Natural killer cell (primary cell): ENCODE measurements around the gene FNBP1. TPM values are rescaled to one million over a fixed set of nuclear protein-coding genes. Genes with fewer than 3 reads are reported as not detected.
A peak's percentile ranks its signal among the peaks of the same experiment; 100 is the strongest.

ENCODE experiments used
- ATAC-seq, 3 donors: fragments of 150-1000 bp in 2 of 3; fragments of 200-7000 bp in 1 of 3; cut with Tn5 transposase; 1 replicate in 1 of 3; 2 replicates in 2 of 3; pipeline ENCODE4 v1.10.0; 2021; ENCODE audit warnings: mild to moderate bottlenecking in 2 of 3, moderate library complexity in 2 of 3
- DNase-seq, 2 donors: peaks; one replicate each; pipeline versions ENCODE4 v3.0.0 to v3.0.0-alpha.2; 2013 to 2021; ENCODE audit warnings: mixed read lengths in 1 of 2
- H3K27ac ChIP-seq: one replicate; pipeline ENCODE4 v1.5.1; 2013; ENCODE audit warnings: mild to moderate bottlenecking, low read length
- H3K27me3 ChIP-seq: one replicate; pipeline ENCODE4 v1.6.1; 2013; ENCODE audit warnings: low read length; ENCODE audit not compliant: control insufficient read depth, insufficient read depth
- H3K36me3 ChIP-seq: one replicate; pipeline ENCODE4 v1.6.1; 2013; ENCODE audit warnings: low read length; ENCODE audit not compliant: control insufficient read depth, insufficient read depth
- H3K4me1 ChIP-seq: one replicate; pipeline ENCODE4 v1.6.1; 2013; ENCODE audit warnings: low read length; ENCODE audit not compliant: control insufficient read depth, insufficient read depth
- H3K4me3 ChIP-seq: one replicate; pipeline ENCODE4 v1.5.1; 2013; ENCODE audit warnings: low read length
- H3K9me3 ChIP-seq: one replicate; pipeline ENCODE4 v1.6.1; 2013; ENCODE audit warnings: low read length; ENCODE audit not compliant: control insufficient read depth, insufficient read depth
- H3K27ac Mint-ChIP-seq, 2 donors: one replicate each; pipeline ENCODE4 v1.8.0; 2022; ENCODE audit warnings: mild to moderate bottlenecking in 2 of 2, mixed read lengths in 2 of 2, moderate library complexity in 1 of 2
- H3K27me3 Mint-ChIP-seq, 2 donors: one replicate each; pipeline ENCODE4 v1.8.0; 2022; ENCODE audit warnings: low read depth in 2 of 2, mixed read lengths in 2 of 2
- H3K36me3 Mint-ChIP-seq: one replicate; pipeline ENCODE4 v1.8.0; 2022; ENCODE audit warnings: mixed read lengths
- H3K4me1 Mint-ChIP-seq, 2 donors: one replicate each; pipeline ENCODE4 v1.8.0; 2022; ENCODE audit warnings: mixed read lengths in 2 of 2
- H3K4me3 Mint-ChIP-seq: one replicate; pipeline ENCODE4 v1.8.0; 2022; ENCODE audit warnings: mild to moderate bottlenecking, moderate library complexity, mixed read lengths
- H3K9me3 Mint-ChIP-seq, 2 donors: one replicate each; pipeline ENCODE4 v1.8.0; 2022; ENCODE audit warnings: mixed read lengths in 2 of 2
- WGBS: methylation state at CpG from one replicate; pipeline ENCODE4 v1.1.7; 2013; ENCODE audit warnings: missing lambda C conversion rate; ENCODE audit not compliant: insufficient coverage; 5-methylcytosine and 5-hydroxymethylcytosine counted together
- intact Hi-C: fragments of 100-400 bp; cut with micrococcal nuclease; formaldehyde crosslinking; loops from one replicate; pipeline ENCODE4 v1.14.2; 2022
- total RNA-seq, 4 donors: library from RNA; stranded (reverse); fragments of 120-200 nt in 1 of 4; gene quantifications; one replicate each; pipeline versions ENCODE4 v1.2.3 to v1.2.4, GENCODE V29; 2013 to 2022
- TF ChIP-seq, protein P1 (sequence below): fragments of 200-600 bp; IDR thresholded peaks from one replicate; pipeline ENCODE4 v1.8.0; 2022; ENCODE audit warnings: antibody characterized with exemption

Gene FNBP1
- total RNA-seq, 3 donors from 2014 or later (not counting 1 experiment from before 2014, with no cell fraction given), result 177 to 209 (median 203) TPM

DNA sequence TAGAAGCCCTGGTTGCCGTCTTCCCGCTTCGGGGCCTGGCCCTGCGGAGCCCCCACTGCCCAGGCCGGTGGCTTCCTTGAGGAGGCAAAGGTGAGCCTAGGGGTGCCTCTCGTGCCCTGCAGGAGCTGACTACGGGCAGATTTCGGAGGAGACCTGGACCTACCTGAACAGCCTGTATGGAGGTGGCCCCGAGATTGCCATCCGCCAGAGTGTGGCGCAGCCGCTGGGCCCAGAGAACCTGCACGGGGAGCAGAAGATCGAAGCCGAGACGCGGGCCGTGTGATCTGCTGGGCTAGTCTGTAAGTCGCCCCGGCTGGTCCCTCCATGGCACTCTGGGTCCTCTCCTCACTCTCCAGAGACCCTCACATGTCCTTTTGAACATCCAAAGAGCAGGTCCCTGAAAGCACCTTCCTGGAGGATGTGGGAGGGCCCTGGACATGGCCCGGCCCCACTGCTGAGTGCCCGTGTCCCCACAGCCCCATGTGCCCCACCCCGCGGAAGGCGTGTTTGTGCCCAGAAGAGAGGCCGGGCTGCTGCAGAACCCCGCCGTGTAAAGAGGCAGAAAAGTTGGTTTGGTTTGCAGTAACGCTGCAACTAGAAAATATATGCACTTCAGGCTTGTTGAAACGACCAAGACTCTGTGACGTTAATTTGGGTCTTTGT is 162.9 kb downstream of the FNBP1 start:
- no peaks in the 10 kb centered on the region for H3K27me3 Mint-ChIP-seq
- intact Hi-C loops, result no loop called here
- Histone ChIP-seq H3K4me3 (no peak overlapping the region), H3K27me3 (no peaks in the 10 kb centered on the region), H3K27ac (no peak overlapping the region), H3K36me3 (peaks cover 23% of the 10 kb centered on the region), H3K9me3 (no peaks in the 10 kb centered on the region), H3K4me1 (peaks cover 18% of the 10 kb centered on the region)
- no peaks in the 10 kb centered on the region for H3K9me3 Mint-ChIP-seq
- peaks cover 24 to 29% of the 10 kb centered on the region in 2 donors for H3K4me1 Mint-ChIP-seq
- WGBS, result 94% methylated on average over 31 of the region's 31 CpGs
- DNase-seq (no peak), ATAC-seq (no peak)
- no peak overlapping the region for H3K27ac Mint-ChIP-seq
- TF ChIP-seq, protein P1, sequence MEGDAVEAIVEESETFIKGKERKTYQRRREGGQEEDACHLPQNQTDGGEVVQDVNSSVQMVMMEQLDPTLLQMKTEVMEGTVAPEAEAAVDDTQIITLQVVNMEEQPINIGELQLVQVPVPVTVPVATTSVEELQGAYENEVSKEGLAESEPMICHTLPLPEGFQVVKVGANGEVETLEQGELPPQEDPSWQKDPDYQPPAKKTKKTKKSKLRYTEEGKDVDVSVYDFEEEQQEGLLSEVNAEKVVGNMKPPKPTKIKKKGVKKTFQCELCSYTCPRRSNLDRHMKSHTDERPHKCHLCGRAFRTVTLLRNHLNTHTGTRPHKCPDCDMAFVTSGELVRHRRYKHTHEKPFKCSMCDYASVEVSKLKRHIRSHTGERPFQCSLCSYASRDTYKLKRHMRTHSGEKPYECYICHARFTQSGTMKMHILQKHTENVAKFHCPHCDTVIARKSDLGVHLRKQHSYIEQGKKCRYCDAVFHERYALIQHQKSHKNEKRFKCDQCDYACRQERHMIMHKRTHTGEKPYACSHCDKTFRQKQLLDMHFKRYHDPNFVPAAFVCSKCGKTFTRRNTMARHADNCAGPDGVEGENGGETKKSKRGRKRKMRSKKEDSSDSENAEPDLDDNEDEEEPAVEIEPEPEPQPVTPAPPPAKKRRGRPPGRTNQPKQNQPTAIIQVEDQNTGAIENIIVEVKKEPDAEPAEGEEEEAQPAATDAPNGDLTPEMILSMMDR, result no peak
- H3K36me3 Mint-ChIP-seq, result no peaks in the 10 kb centered on the region
- H3K4me3 Mint-ChIP-seq, result no peak overlapping the region

GRCh38 chr9:129879103-129879699 is 163.8 kb downstream of the FNBP1 start:
- Mint-ChIP-seq H3K4me3 (no peak overlapping the region), H3K4me1 (peaks cover 15 to 20% of the 10 kb centered on the region in 2 donors), H3K27me3 (no peaks in the 10 kb centered on the region), H3K36me3 (no peaks in the 10 kb centered on the region), H3K27ac (no peak overlapping the region), H3K9me3 (no peaks in the 10 kb centered on the region)
- H3K27ac ChIP-seq, result peak overlapping the region; percentile 22
- TF ChIP-seq, protein P1, result no peak
- peaks cover 8% of the 10 kb centered on the region for H3K4me1 ChIP-seq
- intact Hi-C loops, result no loop called here
- peaks cover 32% of the 10 kb centered on the region for H3K36me3 ChIP-seq
- H3K4me3 ChIP-seq, result no peak overlapping the region
- H3K27me3 ChIP-seq, result no peaks in the 10 kb centered on the region
- DNase-seq, result no peak
- no peak for ATAC-seq
- H3K9me3 ChIP-seq, result no peaks in the 10 kb centered on the region
- 64% methylated on average over 17 of the region's 17 CpGs for WGBS

DNA sequence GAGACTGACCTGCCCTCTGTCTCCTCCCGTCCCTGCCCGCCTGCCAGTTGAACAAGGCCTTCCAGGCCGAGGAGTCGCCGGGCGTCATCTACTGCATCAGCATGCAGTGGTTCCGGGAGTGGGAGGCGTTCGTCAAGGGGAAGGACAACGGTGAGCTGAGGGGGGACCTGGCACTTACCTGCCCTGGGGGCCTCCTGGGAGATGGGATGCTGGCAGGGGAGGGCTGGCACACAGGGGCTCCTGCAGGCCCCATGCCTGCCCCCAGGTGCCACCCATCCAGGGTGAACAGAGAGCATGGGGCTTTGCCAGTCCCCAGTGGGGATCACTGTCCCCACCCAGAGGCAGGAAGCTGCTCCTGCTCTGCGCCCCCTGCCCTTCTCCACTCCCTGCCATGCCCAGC is 164.7 kb downstream of the FNBP1 start:
- intact Hi-C loops, result no loop called here
- TF ChIP-seq, protein P1, result no peak
- Mint-ChIP-seq H3K4me1 (peaks cover 10 to 19% of the 10 kb centered on the region in 2 donors), H3K9me3 (no peaks in the 10 kb centered on the region), H3K4me3 (peak overlapping the region; percentile 35), H3K27ac (no peak overlapping the region), H3K27me3 (no peaks in the 10 kb centered on the region), H3K36me3 (no peaks in the 10 kb centered on the region)
- Histone ChIP-seq H3K27me3 (no peaks in the 10 kb centered on the region), H3K4me3 (no peak overlapping the region), H3K27ac (peak overlapping the region; percentile 14), H3K4me1 (no peaks in the 10 kb centered on the region), H3K36me3 (peaks cover 41% of the 10 kb centered on the region), H3K9me3 (no peaks in the 10 kb centered on the region)
- 91% methylated on average over 11 of the region's 11 CpGs for WGBS
- DNase-seq (no peak), ATAC-seq (no peak)
